PC-3 (cell line): ENCODE data around the gene MPZ.

Experiments used
- EZH2 ChIP-seq: fragments of 300-600 bp; sonication (generic); IDR thresholded peaks from one replicate; pipeline ENCODE4 v1.6.1; 2017; ENCODE audit warnings: antibody characterized with exemption, mild to moderate bottlenecking, low read length; ENCODE audit not compliant: unreplicated experiment
- EZH2phosphoT487 ChIP-seq: fragments of 300-600 bp; sonication (generic); IDR thresholded peaks from 2 replicates; pipeline ENCODE4 v1.6.1; 2018; ENCODE audit warnings: mild to moderate bottlenecking, antibody characterized with exemption, low read length, borderline replicate concordance
- TF ChIP-seq, protein P1 (sequence below): fragments of 300-600 bp; sonication (generic); conservative IDR thresholded peaks from 2 replicates; pipeline ENCODE4 v1.5.1; 2017; ENCODE audit warnings: antibody characterized with exemption, low read depth, mild to moderate bottlenecking, low read length

GRCh38 chr1:161285521-161285920 is 24.2 kb downstream of the MPZ start:
- TF ChIP-seq EZH2 (no peak), EZH2phosphoT487 (no peak)
- TF ChIP-seq, protein P1, sequence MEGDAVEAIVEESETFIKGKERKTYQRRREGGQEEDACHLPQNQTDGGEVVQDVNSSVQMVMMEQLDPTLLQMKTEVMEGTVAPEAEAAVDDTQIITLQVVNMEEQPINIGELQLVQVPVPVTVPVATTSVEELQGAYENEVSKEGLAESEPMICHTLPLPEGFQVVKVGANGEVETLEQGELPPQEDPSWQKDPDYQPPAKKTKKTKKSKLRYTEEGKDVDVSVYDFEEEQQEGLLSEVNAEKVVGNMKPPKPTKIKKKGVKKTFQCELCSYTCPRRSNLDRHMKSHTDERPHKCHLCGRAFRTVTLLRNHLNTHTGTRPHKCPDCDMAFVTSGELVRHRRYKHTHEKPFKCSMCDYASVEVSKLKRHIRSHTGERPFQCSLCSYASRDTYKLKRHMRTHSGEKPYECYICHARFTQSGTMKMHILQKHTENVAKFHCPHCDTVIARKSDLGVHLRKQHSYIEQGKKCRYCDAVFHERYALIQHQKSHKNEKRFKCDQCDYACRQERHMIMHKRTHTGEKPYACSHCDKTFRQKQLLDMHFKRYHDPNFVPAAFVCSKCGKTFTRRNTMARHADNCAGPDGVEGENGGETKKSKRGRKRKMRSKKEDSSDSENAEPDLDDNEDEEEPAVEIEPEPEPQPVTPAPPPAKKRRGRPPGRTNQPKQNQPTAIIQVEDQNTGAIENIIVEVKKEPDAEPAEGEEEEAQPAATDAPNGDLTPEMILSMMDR = no peak
